Natural killer cell (primary cell): Measurements from ENCODE around the gene ASIC1. TPM values are rescaled to one million over a fixed set of nuclear protein-coding genes. Genes with fewer than 3 reads are reported as not detected.
A peak's percentile ranks its signal among the peaks of the same experiment; 100 is the strongest.

Experiments
- ATAC-seq, 3 donors: fragments of 150-1000 bp in 2 of 3; fragments of 200-7000 bp in 1 of 3; cut with Tn5 transposase; 1 replicate in 1 of 3; 2 replicates in 2 of 3; pipeline ENCODE4 v1.10.0; 2021; ENCODE audit warnings: mild to moderate bottlenecking in 2 of 3, moderate library complexity in 2 of 3
- DNase-seq, 2 donors: peaks; one replicate each; pipeline versions ENCODE4 v3.0.0 to v3.0.0-alpha.2; 2013 to 2021; ENCODE audit warnings: mixed read lengths in 1 of 2
- H3K27ac ChIP-seq: one replicate; pipeline ENCODE4 v1.5.1; 2013; ENCODE audit warnings: mild to moderate bottlenecking, low read length
- H3K27me3 ChIP-seq: one replicate; pipeline ENCODE4 v1.6.1; 2013; ENCODE audit warnings: low read length; ENCODE audit not compliant: control insufficient read depth, insufficient read depth
- H3K36me3 ChIP-seq: one replicate; pipeline ENCODE4 v1.6.1; 2013; ENCODE audit warnings: low read length; ENCODE audit not compliant: control insufficient read depth, insufficient read depth
- H3K4me1 ChIP-seq: one replicate; pipeline ENCODE4 v1.6.1; 2013; ENCODE audit warnings: low read length; ENCODE audit not compliant: control insufficient read depth, insufficient read depth
- H3K4me3 ChIP-seq: one replicate; pipeline ENCODE4 v1.5.1; 2013; ENCODE audit warnings: low read length
- H3K9me3 ChIP-seq: one replicate; pipeline ENCODE4 v1.6.1; 2013; ENCODE audit warnings: low read length; ENCODE audit not compliant: control insufficient read depth, insufficient read depth
- H3K27ac Mint-ChIP-seq, 2 donors: one replicate each; pipeline ENCODE4 v1.8.0; 2022; ENCODE audit warnings: mild to moderate bottlenecking in 2 of 2, mixed read lengths in 2 of 2, moderate library complexity in 1 of 2
- H3K27me3 Mint-ChIP-seq, 2 donors: one replicate each; pipeline ENCODE4 v1.8.0; 2022; ENCODE audit warnings: low read depth in 2 of 2, mixed read lengths in 2 of 2
- H3K36me3 Mint-ChIP-seq: one replicate; pipeline ENCODE4 v1.8.0; 2022; ENCODE audit warnings: mixed read lengths
- H3K4me1 Mint-ChIP-seq, 2 donors: one replicate each; pipeline ENCODE4 v1.8.0; 2022; ENCODE audit warnings: mixed read lengths in 2 of 2
- H3K4me3 Mint-ChIP-seq: one replicate; pipeline ENCODE4 v1.8.0; 2022; ENCODE audit warnings: mild to moderate bottlenecking, moderate library complexity, mixed read lengths
- H3K9me3 Mint-ChIP-seq, 2 donors: one replicate each; pipeline ENCODE4 v1.8.0; 2022; ENCODE audit warnings: mixed read lengths in 2 of 2
- CTCF ChIP-seq: fragments of 200-600 bp; IDR thresholded peaks from one replicate; pipeline ENCODE4 v1.8.0; 2022; ENCODE audit warnings: antibody characterized with exemption
- WGBS: methylation state at CpG from one replicate; pipeline ENCODE4 v1.1.7; 2013; ENCODE audit warnings: missing lambda C conversion rate; ENCODE audit not compliant: insufficient coverage; 5-methylcytosine and 5-hydroxymethylcytosine counted together
- intact Hi-C: fragments of 100-400 bp; cut with micrococcal nuclease; formaldehyde crosslinking; loops from one replicate; pipeline ENCODE4 v1.14.2; 2022
- total RNA-seq, 4 donors: library from RNA; stranded (reverse); fragments of 120-200 nt in 1 of 4; gene quantifications; one replicate each; pipeline versions ENCODE4 v1.2.3 to v1.2.4, GENCODE V29; 2013 to 2022

Gene ASIC1
- total RNA-seq, 3 donors from 2014 or later (not counting 1 experiment from before 2014, with no cell fraction given): 0.21 TPM; not detected in 2

- Histone ChIP-seq H3K36me3 (no peaks in the 10 kb centered on the region), H3K27me3 (no peaks in the 10 kb centered on the region), H3K27ac (no peak overlapping the region), H3K4me3 (no peak overlapping the region), H3K9me3 (no peaks in the 10 kb centered on the region), H3K4me1 (peaks cover 7% of the 10 kb centered on the region)
- peak overlapping the region; percentile 97 for H3K4me3 Mint-ChIP-seq
- DNase-seq (no peak), ATAC-seq (no peak)
- peaks cover 5% of the 10 kb centered on the region for H3K36me3 Mint-ChIP-seq
- H3K27me3 Mint-ChIP-seq: no peaks in the 10 kb centered on the region
- peaks cover 11 to 20% of the 10 kb centered on the region in 2 donors for H3K4me1 Mint-ChIP-seq
- 88% methylated on average over 1 of the region's 8 CpGs for WGBS
- intact Hi-C loops: no loop called here
- peak overlapping the region; percentile 86 to 91 for H3K27ac Mint-ChIP-seq
- no peak for TF ChIP-seq CTCF
- peaks cover 0 to 2% of the 10 kb centered on the region in 2 donors for H3K9me3 Mint-ChIP-seq
These were observed 33.2 kb upstream of the ASIC1 start for GRCh38 chr12:50024227-50024626.

- ATAC-seq: peak; percentile 2 to 26 (median 4)
- no peaks in the 10 kb centered on the region for H3K9me3 ChIP-seq
- peaks cover 0 to 2% of the 10 kb centered on the region in 2 donors for H3K9me3 Mint-ChIP-seq
- 0% methylated on average over 13 of the region's 16 CpGs for WGBS
- peak overlapping the region; percentile 34 for H3K27ac ChIP-seq
- DNase-seq: peak in 1 of 2 donors; percentile 30
- H3K4me1 ChIP-seq: peaks cover 7% of the 10 kb centered on the region
- no peaks in the 10 kb centered on the region for H3K27me3 Mint-ChIP-seq
- no peaks in the 10 kb centered on the region for H3K27me3 ChIP-seq
- TF ChIP-seq CTCF: no peak
- peak overlapping the region; percentile 57 for H3K4me3 ChIP-seq
- H3K36me3 ChIP-seq: no peaks in the 10 kb centered on the region
- intact Hi-C loops: loop anchor here (1.0 kb wide), 1 partner anchor 87 kb away; no protein-coding TSS in a partner anchor
- peak overlapping the region; percentile 97 for H3K4me3 Mint-ChIP-seq
- H3K36me3 Mint-ChIP-seq: peaks cover 5% of the 10 kb centered on the region
- peak overlapping the region; percentile 86 to 91 for H3K27ac Mint-ChIP-seq
- H3K4me1 Mint-ChIP-seq: peaks cover 11 to 19% of the 10 kb centered on the region in 2 donors
These were observed 32.6 kb upstream of the ASIC1 start for GRCh38 chr12:50024805-50025186.

- intact Hi-C loops: loop anchor here (1.0 kb wide), 1 partner anchor 86 kb away; no protein-coding TSS in a partner anchor
- DNase-seq: peak; percentile 91 to 100
- under 1% methylated on average over 44 of the region's 47 CpGs for WGBS
- no peaks in the 10 kb centered on the region for H3K9me3 ChIP-seq
- H3K4me1 ChIP-seq: peaks cover 7% of the 10 kb centered on the region
- Mint-ChIP-seq H3K4me1 (peaks cover 11 to 19% of the 10 kb centered on the region in 2 donors), H3K9me3 (peaks cover 0 to 2% of the 10 kb centered on the region in 2 donors), H3K27ac (peak within 1 kb of the TSS; percentile 86 to 91), H3K4me3 (peak within 1 kb of the TSS; percentile 97), H3K27me3 (no peaks in the 10 kb centered on the region), H3K36me3 (peaks cover 5% of the 10 kb centered on the region)
- H3K27ac ChIP-seq: peak within 1 kb of the TSS; percentile 34
- H3K36me3 ChIP-seq: no peaks in the 10 kb centered on the region
- ATAC-seq: peak; percentile 96
- no peaks in the 10 kb centered on the region for H3K27me3 ChIP-seq
- no peak for TF ChIP-seq CTCF
- peak within 1 kb of the TSS; percentile 57 for H3K4me3 ChIP-seq
These were observed 32.0 kb upstream of the ASIC1 start, which contains the start of gene RACGAP1 for GRCh38 chr12:50025187-50026059. TSS of gene RACGAP1 (minus strand) at chr12:50025494. CDS start at chr12:50016715, 8,779 bp downstream.
